Nephron progenitor cell (in vitro differentiated cells): ENCODE results near the gene GP2.
A peak's percentile ranks its signal among the peaks of the same experiment; 100 is the strongest.

ENCODE experiments used
- DNase-seq: peaks from one replicate; pipeline ENCODE4 v3.0.0; 2021
- H3K27ac Mint-ChIP-seq: 2 replicates; pipeline ENCODE4 v1.8.0; 2021; ENCODE audit warnings: mild to moderate bottlenecking, moderate library complexity, mixed read lengths
- H3K27me3 Mint-ChIP-seq: 2 replicates; pipeline ENCODE4 v1.8.0; 2021; ENCODE audit warnings: mild to moderate bottlenecking, low read depth, mixed read lengths; ENCODE audit not compliant: poor library complexity
- H3K36me3 Mint-ChIP-seq: 2 replicates; pipeline ENCODE4 v1.8.0; 2021; ENCODE audit warnings: low read depth, mixed read lengths
- H3K4me1 Mint-ChIP-seq: 2 replicates; pipeline ENCODE4 v1.8.0; 2021; ENCODE audit warnings: mixed read lengths
- H3K4me3 Mint-ChIP-seq: 2 replicates; pipeline ENCODE4 v1.8.0; 2021; ENCODE audit warnings: mild to moderate bottlenecking, moderate library complexity, mixed read lengths
- H3K9me3 Mint-ChIP-seq: 2 replicates; pipeline ENCODE4 v1.8.0; 2021; ENCODE audit warnings: mild to moderate bottlenecking, moderate library complexity, mixed read lengths
- CTCF ChIP-seq: fragments of 200-600 bp; sonication (generic); IDR thresholded peaks from 2 replicates; pipeline ENCODE4 v1.5.0; 2021; ENCODE audit warnings: antibody characterized with exemption

GP2 gene

DNA sequence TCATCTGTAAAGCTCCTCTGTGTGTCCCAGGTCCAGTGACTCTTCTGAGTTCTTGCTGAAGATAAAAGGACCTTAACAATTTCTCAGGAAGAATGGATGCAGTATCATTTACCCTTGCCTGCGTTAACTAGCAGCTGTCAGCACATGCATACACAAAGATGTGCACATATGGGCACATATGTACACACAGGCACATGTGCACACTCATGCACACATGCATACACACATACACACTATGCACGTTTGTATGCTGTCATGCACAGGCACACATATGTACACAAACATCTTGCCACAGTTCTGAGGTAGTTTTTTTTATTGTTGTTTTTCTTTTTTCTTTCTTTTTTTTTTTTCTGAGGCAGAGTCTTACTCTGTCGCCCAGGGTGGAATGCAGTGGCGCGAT is 24.9 kb downstream of the GP2 start:
- H3K36me3 Mint-ChIP-seq, result no peaks in the 10 kb centered on the region
- H3K4me3 Mint-ChIP-seq, result no peak overlapping the region
- no peaks in the 10 kb centered on the region for H3K9me3 Mint-ChIP-seq
- no peak for DNase-seq
- no peaks in the 10 kb centered on the region for H3K4me1 Mint-ChIP-seq
- TF ChIP-seq CTCF, result no peak
- peaks cover 12% of the 10 kb centered on the region for H3K27me3 Mint-ChIP-seq
- no peak overlapping the region for H3K27ac Mint-ChIP-seq

GRCh38 chr16:20301840-20302239 is 25.5 kb downstream of the GP2 start:
- H3K27me3 Mint-ChIP-seq, result peaks cover 12% of the 10 kb centered on the region
- no peak for TF ChIP-seq CTCF
- no peak for DNase-seq
- no peak overlapping the region for H3K4me3 Mint-ChIP-seq
- no peak overlapping the region for H3K27ac Mint-ChIP-seq
- no peaks in the 10 kb centered on the region for H3K4me1 Mint-ChIP-seq
- H3K36me3 Mint-ChIP-seq, result no peaks in the 10 kb centered on the region
- H3K9me3 Mint-ChIP-seq, result no peaks in the 10 kb centered on the region

GRCh38 chr16:20300312-20301097 is 26.8 kb downstream of the GP2 start:
- no peaks in the 10 kb centered on the region for H3K4me1 Mint-ChIP-seq
- peak; percentile 82 for TF ChIP-seq CTCF
- no peaks in the 10 kb centered on the region for H3K9me3 Mint-ChIP-seq
- H3K27me3 Mint-ChIP-seq, result peaks cover 12% of the 10 kb centered on the region
- H3K27ac Mint-ChIP-seq, result peak overlapping the region; percentile 24
- H3K4me3 Mint-ChIP-seq, result no peak overlapping the region
- DNase-seq, result peak; percentile 60
- no peaks in the 10 kb centered on the region for H3K36me3 Mint-ChIP-seq

GRCh38 chr16:20298452-20298851 is 28.9 kb downstream of the GP2 start:
- H3K27ac Mint-ChIP-seq, result no peak overlapping the region
- H3K9me3 Mint-ChIP-seq, result no peaks in the 10 kb centered on the region
- H3K4me1 Mint-ChIP-seq, result no peaks in the 10 kb centered on the region

GRCh38 chr16:20291208-20292206 is 35.8 kb downstream of the GP2 start:
- H3K4me3 Mint-ChIP-seq, result no peak overlapping the region
- peaks cover 8% of the 10 kb centered on the region for H3K27me3 Mint-ChIP-seq
- H3K27ac Mint-ChIP-seq, result no peak overlapping the region
- peaks cover 10% of the 10 kb centered on the region for H3K4me1 Mint-ChIP-seq
- H3K36me3 Mint-ChIP-seq, result no peaks in the 10 kb centered on the region
- TF ChIP-seq CTCF, result no peak
- DNase-seq, result no peak
- H3K9me3 Mint-ChIP-seq, result no peaks in the 10 kb centered on the region

More at GRCh38 chr16:20298452-20298851, 28.9 kb downstream of the GP2 start:
- H3K36me3 Mint-ChIP-seq, result no peaks in the 10 kb centered on the region
- H3K27me3 Mint-ChIP-seq, result peaks cover 12% of the 10 kb centered on the region
- TF ChIP-seq CTCF, result no peak
- peak overlapping the region; percentile 6 for H3K4me3 Mint-ChIP-seq
- no peak for DNase-seq
